H1 (cell line): Measurements from ENCODE around the gene SRRM3.

Source experiments
- POLR2A ChIP-seq, 2 experiments: IDR thresholded peaks; 1 replicate in 1 of 2; 2 replicates in 1 of 2; pipeline ENCODE4 v1.6.1; 2011; ENCODE audit warnings: low read depth in 2 of 2, low read length in 2 of 2, mild to moderate bottlenecking in 2 of 2; ENCODE audit errors: control extremely low read depth in 1 of 2
- POLR2AphosphoS5 ChIP-seq: IDR thresholded peaks from 2 replicates; pipeline ENCODE4 v1.6.1; 2011; ENCODE audit warnings: low read depth, low read length
- RFX5 ChIP-seq: IDR thresholded peaks from 2 replicates; pipeline ENCODE4 v1.6.1; 2011; ENCODE audit warnings: low read depth, low read length, improper control_type of control experiment, borderline replicate concordance
- RXRA ChIP-seq: IDR thresholded peaks from 2 replicates; pipeline ENCODE4 v1.6.1; 2011; ENCODE audit warnings: low read depth, mild to moderate bottlenecking, low read length, moderate library complexity; ENCODE audit not compliant: insufficient read depth
- SP2 ChIP-seq: IDR thresholded peaks from 2 replicates; pipeline ENCODE4 v1.6.1; 2012; ENCODE audit warnings: mild to moderate bottlenecking, low read length, inconsistent platforms
- TF ChIP-seq, protein P1 (sequence below), 3 experiments: IDR thresholded peaks; 1 replicate in 2 of 3; 2 replicates in 1 of 3; pipeline versions ENCODE4 v1.5.1 to v1.6.1; 2011; ENCODE audit warnings: low read length in 3 of 3, mild to moderate bottlenecking in 3 of 3, inconsistent platforms in 2 of 3, low read depth in 1 of 3, moderate library complexity in 1 of 3; ENCODE audit not compliant: insufficient read depth in 1 of 3; ENCODE audit errors: control extremely low read depth in 1 of 3
- TF ChIP-seq, protein P2 (sequence below): IDR thresholded peaks from 2 replicates; pipeline ENCODE4 v1.6.1; 2011; ENCODE audit warnings: low read depth, mild to moderate bottlenecking, low read length; ENCODE audit not compliant: insufficient read depth

GRCh38 chr7:76316984-76317781, 115.5 kb downstream of the SRRM3 start:
- TF ChIP-seq POLR2A (IDR thresholded peaks at IDR 0.05; ENCODE audit: control extremely low read depth in 1 of 2, low read depth in 2 of 2, low read length in 2 of 2), result no peak
- no peak for TF ChIP-seq RXRA
- TF ChIP-seq SP2, result no peak
- TF ChIP-seq, protein P1, sequence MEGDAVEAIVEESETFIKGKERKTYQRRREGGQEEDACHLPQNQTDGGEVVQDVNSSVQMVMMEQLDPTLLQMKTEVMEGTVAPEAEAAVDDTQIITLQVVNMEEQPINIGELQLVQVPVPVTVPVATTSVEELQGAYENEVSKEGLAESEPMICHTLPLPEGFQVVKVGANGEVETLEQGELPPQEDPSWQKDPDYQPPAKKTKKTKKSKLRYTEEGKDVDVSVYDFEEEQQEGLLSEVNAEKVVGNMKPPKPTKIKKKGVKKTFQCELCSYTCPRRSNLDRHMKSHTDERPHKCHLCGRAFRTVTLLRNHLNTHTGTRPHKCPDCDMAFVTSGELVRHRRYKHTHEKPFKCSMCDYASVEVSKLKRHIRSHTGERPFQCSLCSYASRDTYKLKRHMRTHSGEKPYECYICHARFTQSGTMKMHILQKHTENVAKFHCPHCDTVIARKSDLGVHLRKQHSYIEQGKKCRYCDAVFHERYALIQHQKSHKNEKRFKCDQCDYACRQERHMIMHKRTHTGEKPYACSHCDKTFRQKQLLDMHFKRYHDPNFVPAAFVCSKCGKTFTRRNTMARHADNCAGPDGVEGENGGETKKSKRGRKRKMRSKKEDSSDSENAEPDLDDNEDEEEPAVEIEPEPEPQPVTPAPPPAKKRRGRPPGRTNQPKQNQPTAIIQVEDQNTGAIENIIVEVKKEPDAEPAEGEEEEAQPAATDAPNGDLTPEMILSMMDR (IDR thresholded peaks at IDR 0.05; ENCODE audit: control extremely low read depth in 1 of 3, insufficient read depth in 1 of 3, low read depth in 1 of 3, low read length in 3 of 3), result no peak
- TF ChIP-seq POLR2AphosphoS5, result no peak
- TF ChIP-seq, protein P2, sequence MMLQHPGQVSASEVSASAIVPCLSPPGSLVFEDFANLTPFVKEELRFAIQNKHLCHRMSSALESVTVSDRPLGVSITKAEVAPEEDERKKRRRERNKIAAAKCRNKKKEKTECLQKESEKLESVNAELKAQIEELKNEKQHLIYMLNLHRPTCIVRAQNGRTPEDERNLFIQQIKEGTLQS, result no peak
- TF ChIP-seq RFX5, result no peak
